OCI-LY7 (cell line): ENCODE data around the gene RAB27A. TPM values are rescaled to one million over a fixed set of nuclear protein-coding genes. Genes with fewer than 3 reads are reported as not detected.

Experiments
- Bru-seq: library from RNA; stranded (reverse); fragments of 400-500 nt; gene quantifications from one replicate; lab custom pipeline; 2021; lab: Mats Ljungman, UMichigan
- BruChase-seq, 2 experiments: library from RNA; stranded (reverse); fragments of 400-500 nt; gene quantifications; one replicate each; lab custom pipeline; 2021; lab: Mats Ljungman, UMichigan
- BruUV-seq: library from RNA; stranded (reverse); fragments of 400-500 nt; replicated peaks from 2 replicates; lab custom pipeline; 2021; lab: Mats Ljungman, UMichigan
- CTCF ChIA-PET: fragments of 300-600 bp; sonication (Branson Sonifier 250); formaldehyde crosslinking; loops from one replicate; lab custom pipeline; 2022; ENCODE audit warnings: antibody characterized with exemption; ENCODE audit not compliant: unreplicated experiment; lab: Charles Lee
- POLR2A ChIA-PET: fragments of 300-600 bp; sonication (Branson Sonifier 250); formaldehyde crosslinking; loops from one replicate; lab custom pipeline; 2022; ENCODE audit warnings: antibody characterized with exemption; lab: Charles Lee
- DNase-seq: peaks from one replicate; pipeline ENCODE4 v3.0.0-alpha.2; 2015; ENCODE audit warnings: low spot score
- H2AFZ ChIP-seq: fragments of 200-600 bp; sonication (generic), shearing (Covaris generic); 2 replicates; pipeline ENCODE4 v1.6.1; 2014; ENCODE audit warnings: mild to moderate bottlenecking, antibody characterized with exemption, low read length, moderate library complexity
- H3K27ac ChIP-seq: fragments of 200-600 bp; sonication (generic); 2 replicates; pipeline ENCODE4 v1.5.1; 2014; ENCODE audit warnings: mixed run types, low read depth, mild to moderate bottlenecking, moderate library complexity, low read length, inconsistent platforms; ENCODE audit not compliant: poor library complexity, severe bottlenecking
- H3K36me3 ChIP-seq: fragments of 200-600 bp; sonication (generic); 2 replicates; pipeline ENCODE4 v1.6.1; 2014; ENCODE audit warnings: mild to moderate bottlenecking, antibody characterized with exemption, low read length, moderate library complexity, mixed read lengths; ENCODE audit not compliant: insufficient read depth
- H3K4me1 ChIP-seq: fragments of 200-600 bp; sonication (generic); 2 replicates; pipeline ENCODE4 v1.5.1; 2014; ENCODE audit warnings: mild to moderate bottlenecking, low read length; ENCODE audit not compliant: insufficient read depth, poor library complexity, severe bottlenecking
- H3K4me2 ChIP-seq: fragments of 200-600 bp; sonication (generic); 2 replicates; pipeline ENCODE4 v1.6.1; 2014; ENCODE audit warnings: mild to moderate bottlenecking, low read length
- H3K4me3 ChIP-seq: fragments of 200-600 bp; sonication (generic); 2 replicates; pipeline ENCODE4 v1.5.1; 2014; ENCODE audit warnings: mild to moderate bottlenecking, low read depth, low read length; ENCODE audit not compliant: poor library complexity, severe bottlenecking
- H3K79me2 ChIP-seq: fragments of 200-600 bp; sonication (generic); 2 replicates; pipeline ENCODE4 v1.6.1; 2016; ENCODE audit warnings: low read depth, mild to moderate bottlenecking, low read length, moderate library complexity, mixed read lengths; ENCODE audit not compliant: insufficient read depth
- H3K9me2 ChIP-seq: fragments of 200-600 bp; sonication (generic); 2 replicates; pipeline ENCODE4 v1.6.1; 2016; ENCODE audit warnings: mild to moderate bottlenecking, low read length, mixed read lengths; ENCODE audit not compliant: insufficient read depth
- H3K9me3 ChIP-seq: fragments of 200-600 bp; sonication (generic); 2 replicates; pipeline ENCODE4 v1.6.1; 2014; ENCODE audit warnings: mild to moderate bottlenecking, mixed run types, low read length, mixed read lengths
- H4K20me1 ChIP-seq: fragments of 200-600 bp; sonication (generic); 2 replicates; pipeline ENCODE4 v1.6.1; 2014; ENCODE audit warnings: mild to moderate bottlenecking, antibody characterized with exemption, low read length, moderate library complexity, mixed read lengths; ENCODE audit not compliant: insufficient read depth
- EZH2phosphoT487 ChIP-seq: fragments of 200-600 bp; sonication (generic); IDR thresholded peaks from 2 replicates; pipeline ENCODE4 v1.6.1; 2018; ENCODE audit warnings: low read depth, borderline replicate concordance, mild to moderate bottlenecking, mixed run types, antibody characterized with exemption, low read length, moderate library complexity, mixed read lengths
- intact Hi-C: fragments of 100-400 bp; cut with micrococcal nuclease; formaldehyde crosslinking; loops from one replicate; pipeline ENCODE4 v1.10.0; 2022; ENCODE audit not compliant: unreplicated experiment
- long read RNA-seq: library from polyadenylated mRNA; stranded (forward); transcript quantifications from one replicate; pipeline ENCODE4 v2.0.0, GENCODE V29; 2022
- total RNA-seq, 2 experiments: library from RNA; depleted of rRNA in 1 of 2; stranded (reverse); fragments of >200 nt in 1 of 2; shearing (Covaris generic) in 1 of 2; gene quantifications; 2 replicates each; pipeline ENCODE4 v1.2.3, GENCODE V29; 2014 to 2022
- TF ChIP-seq, protein P1 (sequence below): fragments of 200-600 bp; sonication (generic); conservative IDR thresholded peaks from 2 replicates; pipeline ENCODE4 v1.5.1; 2014; ENCODE audit warnings: mild to moderate bottlenecking, antibody characterized with exemption, low read length, moderate library complexity, mixed read lengths

Gene RAB27A
- 4.5 and 6.0 TPM in 2 replicates for total RNA-seq (2014; rRNA removed; shearing (Covaris generic))
- total RNA-seq (2022) = 21.7 and 22.4 TPM in 2 replicates
- percentile 56 among the genes with signal in this experiment for Bru-seq, nascent RNA
- percentile 59 among the genes with signal in this experiment for BruChase-seq, experiment 1, labeled RNA remaining after a 6-hour chase
- percentile 55 among the genes with signal in this experiment for BruChase-seq, experiment 2, labeled RNA remaining after a 2-hour chase
- long read RNA-seq, transcript RAB27A-201 (7 exons, 3,446 nt) = major isoform, 17 of 37 reads
- long read RNA-seq, partial matches to known transcripts = 0 of 37 reads
- long read RNA-seq, other reads (novel, unspliced or antisense) = 20 of 37 reads

- POLR2A ChIA-PET = interaction anchor here (1.2 kb wide), 1 partner anchor 73 kb away, joined by 6 read pairs; no protein-coding TSS in a partner anchor
- no TSS peak for BruUV-seq
Measured at GRCh38 chr15:55289746-55290527, at the start of gene RAB27A. TSS of gene RAB27A (minus strand) at chr15:55289813. CDS start at chr15:55234934, 54,879 bp downstream.

GRCh38 chr15:55337160-55337559 is 47.5 kb upstream of the RAB27A start:
- BruUV-seq = no TSS peak
- Histone ChIP-seq H3K36me3 (peaks cover 77% of the 10 kb centered on the region), H3K4me2 (no peak overlapping the region), H3K9me2 (no peaks in the 10 kb centered on the region), H2AFZ (no peak overlapping the region), H3K27ac (no peak overlapping the region), H3K9me3 (no peaks in the 10 kb centered on the region), H3K4me1 (no peaks in the 10 kb centered on the region), H3K79me2 (no peaks in the 10 kb centered on the region), H4K20me1 (no peaks in the 10 kb centered on the region), H3K4me3 (no peak overlapping the region)
- intact Hi-C loops = no loop called here
- ChIA-PET CTCF (no interaction called here), POLR2A (no interaction called here)
- TF ChIP-seq, protein P1, sequence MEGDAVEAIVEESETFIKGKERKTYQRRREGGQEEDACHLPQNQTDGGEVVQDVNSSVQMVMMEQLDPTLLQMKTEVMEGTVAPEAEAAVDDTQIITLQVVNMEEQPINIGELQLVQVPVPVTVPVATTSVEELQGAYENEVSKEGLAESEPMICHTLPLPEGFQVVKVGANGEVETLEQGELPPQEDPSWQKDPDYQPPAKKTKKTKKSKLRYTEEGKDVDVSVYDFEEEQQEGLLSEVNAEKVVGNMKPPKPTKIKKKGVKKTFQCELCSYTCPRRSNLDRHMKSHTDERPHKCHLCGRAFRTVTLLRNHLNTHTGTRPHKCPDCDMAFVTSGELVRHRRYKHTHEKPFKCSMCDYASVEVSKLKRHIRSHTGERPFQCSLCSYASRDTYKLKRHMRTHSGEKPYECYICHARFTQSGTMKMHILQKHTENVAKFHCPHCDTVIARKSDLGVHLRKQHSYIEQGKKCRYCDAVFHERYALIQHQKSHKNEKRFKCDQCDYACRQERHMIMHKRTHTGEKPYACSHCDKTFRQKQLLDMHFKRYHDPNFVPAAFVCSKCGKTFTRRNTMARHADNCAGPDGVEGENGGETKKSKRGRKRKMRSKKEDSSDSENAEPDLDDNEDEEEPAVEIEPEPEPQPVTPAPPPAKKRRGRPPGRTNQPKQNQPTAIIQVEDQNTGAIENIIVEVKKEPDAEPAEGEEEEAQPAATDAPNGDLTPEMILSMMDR = no peak
- TF ChIP-seq EZH2phosphoT487 = no peak
- DNase-seq = no peak

More at GRCh38 chr15:55289746-55290527, at the start of gene RAB27A:
- H4K20me1 ChIP-seq = no peaks in the 10 kb centered on the region
- H2AFZ ChIP-seq = peak within 1 kb of the TSS; percentile 97
- no peaks in the 10 kb centered on the region for H3K79me2 ChIP-seq
- H3K4me2 ChIP-seq = peak within 1 kb of the TSS; percentile 99
- H3K9me3 ChIP-seq = no peaks in the 10 kb centered on the region
- peak; percentile 62 for DNase-seq
- H3K27ac ChIP-seq = no peak within 1 kb of the TSS
- TF ChIP-seq, protein P1 = no peak
- TF ChIP-seq EZH2phosphoT487 = no peak
- no peaks in the 10 kb centered on the region for H3K36me3 ChIP-seq
- intact Hi-C loops = loop anchor here (1.0 to 5.0 kb wide), 4 partner anchors 73 to 183 kb away; partner anchors contain the start of gene RSL24D1
- CTCF ChIA-PET = no interaction called here
- no peaks in the 10 kb centered on the region for H3K9me2 ChIP-seq
- peak within 1 kb of the TSS; percentile 85 for H3K4me3 ChIP-seq
- peaks cover 8% of the 10 kb centered on the region for H3K4me1 ChIP-seq
